Astrocyte of the hippocampus (primary cell): ENCODE measurements around the gene MESP1.

Experiments
- DNase-seq: peaks from one replicate; pipeline ENCODE4 v3.0.0; 2011; ENCODE audit warnings: low read depth, low spot score

Gene MESP1

GRCh38 chr15:89725064-89725463, 26.0 kb downstream of the MESP1 start:
- DNase-seq = no peak

- no peak for DNase-seq
Observed at GRCh38 chr15:89724621-89725020, 26.4 kb downstream of the MESP1 start.

GRCh38 chr15:89723031-89723430, 28.0 kb downstream of the MESP1 start:
- no peak for DNase-seq

GRCh38 chr15:89714775-89715174, 36.3 kb downstream of the MESP1 start:
- no peak for DNase-seq

GRCh38 chr15:89707577-89707976, 43.5 kb downstream of the MESP1 start:
- no peak for DNase-seq

- DNase-seq = no peak
Observed at GRCh38 chr15:89704411-89704810, 46.6 kb downstream of the MESP1 start.
